Activated T-cell treated with anti-CD3 and anti-CD28 coated beads, Interleukin-2, amount 50 U/mL, for 72 hours (primary cell): ENCODE results near the gene NAP1L1. TPM values are rescaled to one million over a fixed set of nuclear protein-coding genes. Genes with fewer than 3 reads are reported as not detected.
A peak's percentile ranks its signal among the peaks of the same experiment; 100 is the strongest.

ENCODE experiments used
- ATAC-seq, 2 donors: fragments of 150-1000 bp; cut with Tn5 transposase; replicated peaks in 1 of 2; 2 replicates each; pipeline ENCODE4 v1.10.0; 2021; ENCODE audit warnings: moderate library complexity in 2 of 2, mild to moderate bottlenecking in 1 of 2
- DNase-seq, 2 donors: peaks; one replicate each; pipeline ENCODE4 v3.0.0; 2021 to 2022; ENCODE audit warnings: mixed read lengths in 1 of 2
- H3K27ac Mint-ChIP-seq: one replicate; pipeline ENCODE4 v1.8.0; 2022; ENCODE audit warnings: mild to moderate bottlenecking, moderate library complexity, mixed read lengths
- H3K27me3 Mint-ChIP-seq: one replicate; pipeline ENCODE4 v1.8.0; 2022; ENCODE audit warnings: low read depth, mixed read lengths
- H3K36me3 Mint-ChIP-seq, 2 donors: one replicate each; pipeline ENCODE4 v1.8.0; 2022; ENCODE audit warnings: mixed read lengths in 2 of 2, mild to moderate bottlenecking in 1 of 2; ENCODE audit not compliant: insufficient read depth in 2 of 2
- H3K4me1 Mint-ChIP-seq: one replicate; pipeline ENCODE4 v1.8.0; 2022; ENCODE audit warnings: low read depth, mixed read lengths
- H3K4me3 Mint-ChIP-seq, 2 donors: one replicate each; pipeline ENCODE4 v1.8.0; 2022; ENCODE audit warnings: mild to moderate bottlenecking in 2 of 2, mixed read lengths in 2 of 2, moderate library complexity in 2 of 2
- H3K9me3 Mint-ChIP-seq, 2 donors: one replicate each; pipeline ENCODE4 v1.8.0; 2022; ENCODE audit warnings: mixed read lengths in 2 of 2
- total RNA-seq, 2 donors: library from RNA; stranded (reverse); gene quantifications; one replicate each; pipeline ENCODE4 v1.2.3, GENCODE V29; 2022

NAP1L1 gene
- total RNA-seq = 100 to 1,000 TPM; 849 to 969 TPM

- peak; percentile 89 to 90 for ATAC-seq
- peaks cover 51% of the 10 kb centered on the region for H3K4me1 Mint-ChIP-seq
- H3K36me3 Mint-ChIP-seq = peaks cover 5 to 16% of the 10 kb centered on the region in 2 donors
Observed at GRCh38 chr12:76083904-76084862, at the start of gene NAP1L1. TSS of gene NAP1L1 (minus strand) at chr12:76084685. CDS start at chr12:76074219, 10,466 bp downstream.

GRCh38 chr12:76127588-76127987 lies 43.1 kb upstream of the NAP1L1 start:
- DNase-seq (no peak), ATAC-seq (no peak)
- Mint-ChIP-seq H3K4me1 (no peaks in the 10 kb centered on the region), H3K36me3 (no peaks in the 10 kb centered on the region), H3K27ac (no peak overlapping the region), H3K27me3 (peaks cover 5% of the 10 kb centered on the region), H3K9me3 (no peaks in the 10 kb centered on the region), H3K4me3 (no peak overlapping the region)

More at GRCh38 chr12:76083904-76084862, at the start of gene NAP1L1:
- Mint-ChIP-seq H3K9me3 (no peaks in the 10 kb centered on the region), H3K4me3 (peak within 1 kb of the TSS; percentile 92 to 93), H3K27me3 (no peaks in the 10 kb centered on the region), H3K27ac (peak within 1 kb of the TSS; percentile 92)
- peak; percentile 95 to 99 for DNase-seq

- no peaks in the 10 kb centered on the region for H3K36me3 Mint-ChIP-seq
- peaks cover 5% of the 10 kb centered on the region for H3K27me3 Mint-ChIP-seq
- ATAC-seq = no peak
- H3K9me3 Mint-ChIP-seq = no peaks in the 10 kb centered on the region
- H3K4me1 Mint-ChIP-seq = no peaks in the 10 kb centered on the region
- H3K27ac Mint-ChIP-seq = no peak overlapping the region
- H3K4me3 Mint-ChIP-seq = no peak overlapping the region
- no peak for DNase-seq
Observed at GRCh38 chr12:76124456-76124855, 40.0 kb upstream of the NAP1L1 start.

GRCh38 chr12:76123259-76124212 lies 39.1 kb upstream of the NAP1L1 start:
- Mint-ChIP-seq H3K9me3 (no peaks in the 10 kb centered on the region), H3K4me3 (no peak overlapping the region), H3K27me3 (peaks cover 5% of the 10 kb centered on the region), H3K36me3 (no peaks in the 10 kb centered on the region), H3K4me1 (no peaks in the 10 kb centered on the region), H3K27ac (no peak overlapping the region)
- peak in 1 of 2 donors; percentile 31 for ATAC-seq
- DNase-seq = no peak

GRCh38 chr12:76119887-76120286 lies 35.4 kb upstream of the NAP1L1 start:
- Mint-ChIP-seq H3K4me3 (no peak overlapping the region), H3K9me3 (no peaks in the 10 kb centered on the region), H3K36me3 (no peaks in the 10 kb centered on the region), H3K27ac (no peak overlapping the region), H3K4me1 (no peaks in the 10 kb centered on the region), H3K27me3 (no peaks in the 10 kb centered on the region)
- ATAC-seq (peak; percentile 55 to 68), DNase-seq (no peak)

- H3K4me3 Mint-ChIP-seq = no peak overlapping the region
- no peak for ATAC-seq
- H3K4me1 Mint-ChIP-seq = no peaks in the 10 kb centered on the region
- no peaks in the 10 kb centered on the region for H3K36me3 Mint-ChIP-seq
- no peak for DNase-seq
- peak overlapping the region; percentile 65 for H3K27ac Mint-ChIP-seq
- H3K9me3 Mint-ChIP-seq = no peaks in the 10 kb centered on the region
- peaks cover 4% of the 10 kb centered on the region for H3K27me3 Mint-ChIP-seq
Observed at GRCh38 chr12:76117751-76118150, 33.3 kb upstream of the NAP1L1 start.

- no peaks in the 10 kb centered on the region for H3K36me3 Mint-ChIP-seq
- ATAC-seq (no peak), DNase-seq (no peak)
- H3K27ac Mint-ChIP-seq = peak overlapping the region; percentile 65
- H3K4me3 Mint-ChIP-seq = no peak overlapping the region
- no peaks in the 10 kb centered on the region for H3K9me3 Mint-ChIP-seq
- no peaks in the 10 kb centered on the region for H3K4me1 Mint-ChIP-seq
- H3K27me3 Mint-ChIP-seq = peaks cover 4% of the 10 kb centered on the region
Observed at GRCh38 chr12:76117067-76117691, 32.7 kb upstream of the NAP1L1 start.

- Mint-ChIP-seq H3K4me3 (no peak overlapping the region), H3K27ac (no peak overlapping the region), H3K4me1 (no peaks in the 10 kb centered on the region), H3K27me3 (peaks cover 4% of the 10 kb centered on the region), H3K9me3 (no peaks in the 10 kb centered on the region), H3K36me3 (no peaks in the 10 kb centered on the region)
- no peak for ATAC-seq
- no peak for DNase-seq
Observed at GRCh38 chr12:76113800-76114757, 29.6 kb upstream of the NAP1L1 start.

GRCh38 chr12:76111209-76111749 lies 26.8 kb upstream of the NAP1L1 start:
- Mint-ChIP-seq H3K4me3 (no peak overlapping the region), H3K36me3 (no peaks in the 10 kb centered on the region), H3K9me3 (no peaks in the 10 kb centered on the region), H3K4me1 (no peaks in the 10 kb centered on the region), H3K27ac (no peak overlapping the region), H3K27me3 (peaks cover 7% of the 10 kb centered on the region)
- ATAC-seq (no peak), DNase-seq (no peak)

GRCh38 chr12:76109879-76110278 lies 25.4 kb upstream of the NAP1L1 start:
- DNase-seq (no peak), ATAC-seq (no peak)
- peaks cover 12% of the 10 kb centered on the region for H3K27me3 Mint-ChIP-seq
- no peaks in the 10 kb centered on the region for H3K9me3 Mint-ChIP-seq
- H3K36me3 Mint-ChIP-seq = no peaks in the 10 kb centered on the region
- H3K4me1 Mint-ChIP-seq = no peaks in the 10 kb centered on the region
- no peak overlapping the region for H3K27ac Mint-ChIP-seq
- H3K4me3 Mint-ChIP-seq = no peak overlapping the region

GRCh38 chr12:76108356-76108755 lies 23.9 kb upstream of the NAP1L1 start:
- H3K9me3 Mint-ChIP-seq = no peaks in the 10 kb centered on the region
- H3K4me3 Mint-ChIP-seq = no peak overlapping the region
- no peaks in the 10 kb centered on the region for H3K4me1 Mint-ChIP-seq
- H3K27me3 Mint-ChIP-seq = peaks cover 7% of the 10 kb centered on the region
- ATAC-seq (no peak), DNase-seq (no peak)
- H3K36me3 Mint-ChIP-seq = no peaks in the 10 kb centered on the region
- no peak overlapping the region for H3K27ac Mint-ChIP-seq

- peaks cover 7% of the 10 kb centered on the region for H3K27me3 Mint-ChIP-seq
- H3K4me1 Mint-ChIP-seq = no peaks in the 10 kb centered on the region
- H3K9me3 Mint-ChIP-seq = no peaks in the 10 kb centered on the region
- H3K4me3 Mint-ChIP-seq = no peak overlapping the region
- H3K36me3 Mint-ChIP-seq = no peaks in the 10 kb centered on the region
- ATAC-seq (no peak), DNase-seq (no peak)
- H3K27ac Mint-ChIP-seq = no peak overlapping the region
Observed at GRCh38 chr12:76106631-76107030, 22.1 kb upstream of the NAP1L1 start.
